HCT116 (cell line): ENCODE measurements around the gene SPINK13. TPM values are rescaled to one million over a fixed set of nuclear protein-coding genes. Genes with fewer than 3 reads are reported as not detected.

ENCODE experiments used
- ATAC-seq: fragments of 200-7000 bp; cut with Tn5 transposase; 2 replicates; pipeline ENCODE4 v1.9.1; 2020; ENCODE audit warnings: mild to moderate bottlenecking, moderate library complexity
- BruUV-seq: library from RNA; stranded (reverse); fragments of 400-500 nt; replicated peaks from 2 replicates; lab custom pipeline; 2021; lab: Mats Ljungman, UMichigan
- CTCF ChIA-PET: fragments of 300-600 bp; sonication (Branson Sonifier 250); formaldehyde crosslinking; loops from one replicate; lab custom pipeline; 2021; ENCODE audit warnings: antibody characterized with exemption; lab: Charles Lee
- POLR2A ChIA-PET: fragments of 300-600, 350-600 bp; sonication (Branson Sonifier 250); formaldehyde crosslinking; loops from one replicate; lab custom pipeline; 2021; ENCODE audit warnings: antibody characterized with exemption; lab: Charles Lee
- RAD21 ChIA-PET, 2 experiments: fragments of 300-600 bp; sonication (Branson Sonifier 250); formaldehyde crosslinking; loops; one replicate each; lab custom pipeline; 2023; ENCODE audit warnings: low total read pairs in 2 of 2; ENCODE audit not compliant: uncharacterized antibody in 2 of 2, unreplicated experiment in 2 of 2, low non-redundant PET in 1 of 2; lab: Charles Lee
- DNase-seq: peaks from one replicate; pipeline ENCODE4 v3.0.0-alpha.2; 2010; ENCODE audit warnings: low read depth, low spot score
- H2AFZ ChIP-seq: fragments of 200-600 bp; shearing (Covaris generic), sonication (generic); 2 replicates; pipeline ENCODE4 v1.6.1; 2017; ENCODE audit warnings: low read depth, mixed run types, mixed read lengths, antibody characterized with exemption, low read length; ENCODE audit not compliant: poor library complexity, severe bottlenecking
- H3K27ac ChIP-seq: 2 replicates; pipeline ENCODE4 v1.5.1; 2012; ENCODE audit warnings: low read depth, low read length
- H3K27me3 ChIP-seq: fragments of 200-600 bp; sonication (generic); 2 replicates; pipeline ENCODE4 v1.6.1; 2016; ENCODE audit warnings: mixed run types, low read length, mixed read lengths; ENCODE audit not compliant: insufficient read depth
- H3K36me3 ChIP-seq, 2 experiments: fragments of 200-500 bp in 1 of 2; fragments of 200-600 bp in 1 of 2; sonication (Bioruptor generic) in 1 of 2; sonication (generic) in 1 of 2; 2 replicates each; pipeline versions ENCODE4 v1.5.1 to v1.6.1; 2014 to 2016; ENCODE audit warnings: low read length in 2 of 2, inconsistent platforms in 1 of 2, mixed read lengths in 1 of 2, mixed run types in 1 of 2; ENCODE audit not compliant: insufficient read depth in 2 of 2, control insufficient read depth in 1 of 2
- H3K4me1 ChIP-seq, 2 experiments: fragments of 200-600 bp in 1 of 2; sonication (generic) in 1 of 2; 2 replicates each; pipeline versions ENCODE4 v1.5.1 to v1.6.1; 2012 to 2017; ENCODE audit warnings: low read length in 2 of 2, inconsistent platforms in 1 of 2, mild to moderate bottlenecking in 1 of 2, mixed read lengths in 1 of 2, mixed run types in 1 of 2, moderate library complexity in 1 of 2; ENCODE audit not compliant: insufficient read depth in 2 of 2, control insufficient read depth in 1 of 2
- H3K4me2 ChIP-seq: fragments of 200-600 bp; sonication (generic); 2 replicates; pipeline ENCODE4 v1.6.1; 2017; ENCODE audit warnings: mixed run types, low read length, mixed read lengths
- H3K4me3 ChIP-seq, 2 experiments: fragments of 200-600 bp in 1 of 2; sonication (generic) in 1 of 2; replicated peaks in 1 of 2; 2 replicates each; pipeline ENCODE4 v1.5.1; 2011 to 2016; ENCODE audit warnings: low read length in 2 of 2, control low read depth in 1 of 2, low read depth in 1 of 2, mild to moderate bottlenecking in 1 of 2, mixed read lengths in 1 of 2, mixed run types in 1 of 2
- H3K79me2 ChIP-seq: fragments of 200-600 bp; sonication (generic); 2 replicates; pipeline ENCODE4 v1.6.1; 2017; ENCODE audit warnings: mild to moderate bottlenecking, mixed run types, low read length, moderate library complexity, mixed read lengths; ENCODE audit not compliant: insufficient read depth
- H3K9ac ChIP-seq: fragments of 200-600 bp; sonication (generic); 2 replicates; pipeline ENCODE4 v1.6.1; 2016; ENCODE audit warnings: low read length, mixed read lengths
- H3K9me2 ChIP-seq: fragments of 200-600 bp; sonication (generic), shearing (Covaris generic); 2 replicates; pipeline ENCODE4 v1.6.1; 2017; ENCODE audit warnings: mixed run types, mild to moderate bottlenecking, moderate library complexity; ENCODE audit not compliant: insufficient read depth
- H3K9me3 ChIP-seq, 2 experiments: fragments of 200-500 bp in 1 of 2; fragments of 200-600 bp in 1 of 2; sonication (Bioruptor generic) in 1 of 2; sonication (generic) in 1 of 2; 2 replicates each; pipeline ENCODE4 v1.6.1; 2014 to 2017; ENCODE audit warnings: low read length in 2 of 2, mixed read lengths in 2 of 2, inconsistent platforms in 1 of 2, low read depth in 1 of 2, mild to moderate bottlenecking in 1 of 2, mixed run types in 1 of 2, moderate library complexity in 1 of 2; ENCODE audit not compliant: control insufficient read depth in 1 of 2, insufficient read depth in 1 of 2
- H4K20me1 ChIP-seq: fragments of 200-600 bp; sonication (generic), shearing (Covaris generic); 2 replicates; pipeline ENCODE4 v1.6.1; 2017; ENCODE audit warnings: mixed run types, mild to moderate bottlenecking, moderate library complexity; ENCODE audit not compliant: insufficient read depth
- ATF3 ChIP-seq: IDR thresholded peaks from 2 replicates; pipeline ENCODE4 v1.6.1; 2012
- CEBPB ChIP-seq: IDR thresholded peaks from 2 replicates; pipeline ENCODE4 v1.6.1; 2012; ENCODE audit warnings: low read depth
- EGR1 ChIP-seq: IDR thresholded peaks from 2 replicates; pipeline ENCODE4 v1.6.1; 2012; ENCODE audit warnings: low read depth
- ELF1 ChIP-seq: IDR thresholded peaks from 2 replicates; pipeline ENCODE4 v1.6.1; 2012; ENCODE audit warnings: low read depth, borderline replicate concordance
- EZH2 ChIP-seq: fragments of 200-600 bp; sonication (generic); IDR thresholded peaks from 2 replicates; pipeline ENCODE4 v1.6.1; 2017; ENCODE audit warnings: antibody characterized with exemption, mixed run types
- EZH2phosphoT487 ChIP-seq: fragments of 200-600 bp; IDR thresholded peaks from 2 replicates; pipeline ENCODE4 v1.6.1; 2018; ENCODE audit warnings: antibody characterized with exemption, borderline replicate concordance
- FOSL1 ChIP-seq: IDR thresholded peaks from 2 replicates; pipeline ENCODE4 v1.6.1; 2012; ENCODE audit warnings: low read depth
- JUND ChIP-seq: IDR thresholded peaks from 2 replicates; pipeline ENCODE4 v1.6.1; 2012
- POLR2A ChIP-seq: IDR thresholded peaks from 2 replicates; pipeline ENCODE4 v1.7.0; 2011; ENCODE audit warnings: borderline replicate concordance; ENCODE audit not compliant: insufficient read depth, insufficient read length; ENCODE audit errors: extremely low read depth
- POLR2AphosphoS5 ChIP-seq: IDR thresholded peaks from 2 replicates; pipeline ENCODE4 v1.6.1; 2011; ENCODE audit warnings: mild to moderate bottlenecking, low read depth, low read length, moderate library complexity
- REST ChIP-seq: IDR thresholded peaks from 2 replicates; pipeline ENCODE4 v1.6.1; 2012; ENCODE audit warnings: low read depth
- SIN3A ChIP-seq: IDR thresholded peaks from 2 replicates; pipeline ENCODE4 v1.6.1; 2012; ENCODE audit warnings: low read depth
- SP1 ChIP-seq: IDR thresholded peaks from 2 replicates; pipeline ENCODE4 v1.6.1; 2012; ENCODE audit warnings: low read depth
- SRF ChIP-seq: IDR thresholded peaks from 2 replicates; pipeline ENCODE4 v1.6.1; 2012; ENCODE audit warnings: low read depth
- ZBTB33 ChIP-seq: IDR thresholded peaks from 2 replicates; pipeline ENCODE4 v1.6.1; 2011; ENCODE audit warnings: mild to moderate bottlenecking, low read length, moderate library complexity; ENCODE audit not compliant: insufficient replicate concordance; ENCODE audit errors: extremely low read depth
- ZFX ChIP-seq: fragments of 450-650 bp; IDR thresholded peaks from 2 replicates; pipeline ENCODE4 v1.6.1; 2017
- intact Hi-C: fragments of 100-400 bp; cut with micrococcal nuclease; formaldehyde crosslinking; loops from 2 replicates; pipeline ENCODE4 v1.10.0; 2022
- total RNA-seq: library from RNA; stranded (reverse); gene quantifications from one replicate; pipeline ENCODE4 v1.2.1, GENCODE V29; 2021; ENCODE audit not compliant: unreplicated experiment

The SPINK13 gene
- total RNA-seq, 1 experiment from 2014 or later: not detected

GRCh38 chr5:148230240-148230639 is 38.4 kb upstream of the SPINK13 start:
- no peak overlapping the region for H3K4me3 ChIP-seq
- intact Hi-C loops: no loop called here
- H3K36me3 ChIP-seq: no peaks in the 10 kb centered on the region
- no peaks in the 10 kb centered on the region for H3K79me2 ChIP-seq
- no peaks in the 10 kb centered on the region for H3K4me1 ChIP-seq
- ATAC-seq (no peak), DNase-seq (no peak)
- RAD21 ChIA-PET: no interaction called here
- no peak overlapping the region for H3K4me2 ChIP-seq
- BruUV-seq: no TSS peak
- no peaks in the 10 kb centered on the region for H4K20me1 ChIP-seq
- TF ChIP-seq SRF (no peak), JUND (no peak), ATF3 (no peak), EZH2phosphoT487 (no peak), EGR1 (no peak), SP1 (no peak), FOSL1 (no peak), POLR2AphosphoS5 (no peak), EZH2 (no peak), ELF1 (no peak), REST (no peak), CEBPB (no peak), ZFX (no peak), ZBTB33 (no peak), SIN3A (no peak), POLR2A (no peak)
- no peaks in the 10 kb centered on the region for H3K9me3 ChIP-seq
- CTCF ChIA-PET: no interaction called here
- no peak overlapping the region for H3K27ac ChIP-seq
- no peak overlapping the region for H2AFZ ChIP-seq
- H3K27me3 ChIP-seq: no peaks in the 10 kb centered on the region
- H3K9ac ChIP-seq: no peak overlapping the region
- H3K9me2 ChIP-seq: no peaks in the 10 kb centered on the region
- POLR2A ChIA-PET: no interaction called here
